Testis (tissue), 3 donors: ENCODE measurements around the gene ALOX15. TPM values are rescaled to one million over a fixed set of nuclear protein-coding genes. Genes with fewer than 3 reads are reported as not detected.
A peak's percentile ranks its signal among the peaks of the same experiment; 100 is the strongest.

Source experiments
- DNase-seq: peaks from one replicate; pipeline ENCODE4 v3.0.0-alpha.2; 2019
- H3K27ac ChIP-seq, 2 donors: fragments of 200-600 bp; sonication (generic); one replicate each; pipeline ENCODE4 v1.5.1; 2019
- H3K27me3 ChIP-seq: fragments of 200-600 bp; sonication (generic); one replicate; pipeline ENCODE4 v1.5.1; 2019
- H3K36me3 ChIP-seq: fragments of 200-600 bp; sonication (generic); one replicate; pipeline ENCODE4 v1.5.1; 2017; ENCODE audit warnings: low read depth; ENCODE audit errors: missing control alignments
- H3K4me1 ChIP-seq: fragments of 200-600 bp; sonication (generic); one replicate; pipeline ENCODE4 v1.5.1; 2019
- H3K4me3 ChIP-seq, 2 donors: fragments of 200-600 bp; sonication (generic); one replicate each; pipeline ENCODE4 v1.5.1; 2017 to 2019
- H3K9me3 ChIP-seq: fragments of 200-600 bp; sonication (generic); one replicate; pipeline ENCODE4 v1.5.1; 2017
- POLR2A ChIP-seq: fragments of 450-650 bp; IDR thresholded peaks from one replicate; pipeline ENCODE4 v1.6.1; 2017; ENCODE audit warnings: antibody characterized with exemption, mild to moderate bottlenecking, moderate library complexity
- WGBS, 2 donors: methylation state at CpG; one replicate each; pipeline ENCODE4 v1.1.5; 2018; 5-methylcytosine and 5-hydroxymethylcytosine counted together
- intact Hi-C: fragments of 100-400 bp; cut with DNase I; formaldehyde crosslinking; loops from one replicate; pipeline ENCODE4 v1.15.1; 2023; ENCODE audit warnings: low total_unique reads
- polyA plus RNA-seq: library from polyadenylated mRNA; stranded (reverse); fragments of 350-450 nt; fragmentation: Illumina TruSeq; extraction: RNeasy Lipid Tissue Mini Kit (QIAGEN cat#74804); gene quantifications from one replicate; pipeline ENCODE4 v1.2.3, GENCODE V29; 2014; ENCODE audit warnings: low read depth, low replicate concordance; ENCODE audit not compliant: insufficient read depth
- total RNA-seq, 2 donors: library from RNA; depleted of rRNA; stranded (reverse); fragments of >200 nt; gene quantifications; one replicate each; pipeline ENCODE4 v1.2.3, GENCODE V29; 2016
- TF ChIP-seq, protein P1 (sequence below), 3 experiments: fragments of 450-650 bp in 2 of 3; fragments of 200-600 bp in 1 of 3; sonication (generic) in 1 of 3; IDR thresholded peaks; one replicate each; pipeline ENCODE4 v1.5.1; 2016 to 2019; ENCODE audit warnings: antibody characterized with exemption in 3 of 3, mild to moderate bottlenecking in 2 of 3, moderate library complexity in 1 of 3

Gene ALOX15
- total and polyA plus RNA-seq, 3 donors from 2014 or later = 1.3 to 5.2 (median 2.4) TPM

- 87 to 98% methylated on average over 5 of the region's 5 CpGs for WGBS, 2 donors
- no peaks in the 10 kb centered on the region for H3K9me3 ChIP-seq
- H3K27me3 ChIP-seq = no peaks in the 10 kb centered on the region
- no peak for TF ChIP-seq POLR2A
- TF ChIP-seq, protein P1, sequence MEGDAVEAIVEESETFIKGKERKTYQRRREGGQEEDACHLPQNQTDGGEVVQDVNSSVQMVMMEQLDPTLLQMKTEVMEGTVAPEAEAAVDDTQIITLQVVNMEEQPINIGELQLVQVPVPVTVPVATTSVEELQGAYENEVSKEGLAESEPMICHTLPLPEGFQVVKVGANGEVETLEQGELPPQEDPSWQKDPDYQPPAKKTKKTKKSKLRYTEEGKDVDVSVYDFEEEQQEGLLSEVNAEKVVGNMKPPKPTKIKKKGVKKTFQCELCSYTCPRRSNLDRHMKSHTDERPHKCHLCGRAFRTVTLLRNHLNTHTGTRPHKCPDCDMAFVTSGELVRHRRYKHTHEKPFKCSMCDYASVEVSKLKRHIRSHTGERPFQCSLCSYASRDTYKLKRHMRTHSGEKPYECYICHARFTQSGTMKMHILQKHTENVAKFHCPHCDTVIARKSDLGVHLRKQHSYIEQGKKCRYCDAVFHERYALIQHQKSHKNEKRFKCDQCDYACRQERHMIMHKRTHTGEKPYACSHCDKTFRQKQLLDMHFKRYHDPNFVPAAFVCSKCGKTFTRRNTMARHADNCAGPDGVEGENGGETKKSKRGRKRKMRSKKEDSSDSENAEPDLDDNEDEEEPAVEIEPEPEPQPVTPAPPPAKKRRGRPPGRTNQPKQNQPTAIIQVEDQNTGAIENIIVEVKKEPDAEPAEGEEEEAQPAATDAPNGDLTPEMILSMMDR (IDR thresholded peaks at IDR 0.05) = no peak
- intact Hi-C loops = no loop called here
- peaks cover 39% of the 10 kb centered on the region for H3K4me1 ChIP-seq
- no peak overlapping the region for H3K27ac ChIP-seq
- no peak overlapping the region for H3K4me3 ChIP-seq
- DNase-seq = no peak
- no peaks in the 10 kb centered on the region for H3K36me3 ChIP-seq
These were observed 39.4 kb downstream of the ALOX15 start for GRCh38 chr17:4602041-4602440.

GRCh38 chr17:4601326-4601725, 40.2 kb downstream of the ALOX15 start:
- no peak overlapping the region for H3K27ac ChIP-seq
- DNase-seq = no peak

DNA sequence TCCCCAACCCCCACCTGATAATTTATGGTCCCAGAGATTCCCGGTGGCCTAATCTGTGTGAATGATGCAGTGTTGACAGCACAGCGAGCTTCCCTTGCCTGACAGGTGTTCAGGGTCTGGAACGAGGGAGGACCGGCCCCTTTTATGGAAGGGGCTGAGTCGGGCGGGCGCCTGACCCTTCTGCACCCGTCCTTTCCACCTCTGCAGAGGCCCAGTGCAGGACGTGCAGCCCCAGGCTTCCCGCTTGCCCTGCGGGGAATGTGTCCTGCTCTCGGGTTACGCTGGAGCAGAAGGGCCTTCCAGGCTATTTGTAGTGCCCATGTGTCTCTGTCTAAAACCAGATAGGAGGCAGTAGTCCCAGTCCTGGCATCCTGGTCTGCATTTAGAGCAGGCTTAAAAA, 40.9 kb downstream of the ALOX15 start:
- no peaks in the 10 kb centered on the region for H3K27me3 ChIP-seq
- H3K27ac ChIP-seq = no peak overlapping the region
- H3K4me3 ChIP-seq = no peak overlapping the region
- no peak for DNase-seq
- 81 to 87% methylated on average over 12 to 13 of the region's 13 CpGs for WGBS, 2 donors
- no peak for TF ChIP-seq POLR2A
- TF ChIP-seq, protein P1 (IDR thresholded peaks at IDR 0.05) = no peak
- intact Hi-C loops = no loop called here
- H3K36me3 ChIP-seq = no peaks in the 10 kb centered on the region
- peaks cover 24% of the 10 kb centered on the region for H3K4me1 ChIP-seq
- H3K9me3 ChIP-seq = no peaks in the 10 kb centered on the region

More at GRCh38 chr17:4601326-4601725, 40.2 kb downstream of the ALOX15 start:
- Histone ChIP-seq H3K27me3 (no peaks in the 10 kb centered on the region), H3K4me1 (peaks cover 32% of the 10 kb centered on the region), H3K4me3 (no peak overlapping the region), H3K9me3 (no peaks in the 10 kb centered on the region), H3K36me3 (no peaks in the 10 kb centered on the region)
- WGBS, 2 donors = 93 to 97% methylated on average over 4 of the region's 4 CpGs
- no peak for TF ChIP-seq POLR2A
- TF ChIP-seq, protein P1 (IDR thresholded peaks at IDR 0.05) = no peak
- intact Hi-C loops = no loop called here

- Histone ChIP-seq H3K27ac (peak overlapping the region in 1 of 2 donors; percentile 37), H3K27me3 (no peaks in the 10 kb centered on the region), H3K4me3 (no peak overlapping the region), H3K36me3 (no peaks in the 10 kb centered on the region), H3K4me1 (peaks cover 15% of the 10 kb centered on the region), H3K9me3 (no peaks in the 10 kb centered on the region)
- TF ChIP-seq, protein P1 (IDR thresholded peaks at IDR 0.05) = no peak
- TF ChIP-seq POLR2A = no peak
- DNase-seq = peak; percentile 50
- 49 to 58% methylated on average over 6 to 22 of the region's 25 CpGs for WGBS, 2 donors
- intact Hi-C loops = no loop called here
These were observed 41.8 kb downstream of the ALOX15 start for GRCh38 chr17:4599505-4600281.
